ENCODE data around the gene MRNIP.

Gene MRNIP

DNA sequence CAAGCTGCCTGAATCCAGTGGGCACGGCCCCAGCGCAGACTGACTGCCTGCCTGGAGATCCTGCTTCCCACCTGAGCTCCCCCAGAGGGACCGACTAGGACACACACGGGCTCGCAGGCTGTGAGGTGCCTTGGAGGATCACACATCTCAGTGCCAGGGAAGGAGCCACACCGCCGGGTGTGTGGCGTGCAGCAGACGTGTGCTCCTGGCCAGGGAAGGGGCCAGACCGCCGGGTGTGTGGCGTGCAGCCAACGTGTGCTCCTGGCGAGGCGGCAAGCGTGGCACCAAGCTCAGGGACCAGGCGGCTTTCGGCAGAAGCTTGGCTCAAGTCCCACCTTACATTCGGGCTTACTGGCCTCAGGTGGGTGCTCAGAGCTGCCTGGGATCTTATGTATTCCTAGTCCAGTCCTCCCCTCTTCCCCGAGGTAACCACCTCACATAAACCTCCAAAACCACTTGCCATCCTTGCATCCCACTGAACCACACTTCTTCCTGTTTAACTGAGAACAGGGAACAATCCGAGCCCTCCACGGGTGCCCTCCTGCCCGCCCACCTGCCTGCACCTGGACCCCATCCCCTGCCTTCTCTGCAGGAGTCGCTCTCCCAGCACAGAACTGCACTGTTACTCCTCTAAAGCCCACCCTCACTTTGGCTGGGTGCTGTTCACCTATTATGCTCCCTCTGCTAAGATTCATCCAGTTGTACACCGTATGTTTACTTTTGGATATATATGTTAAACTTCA, 22.4 kb upstream of the MRNIP start:
- no peak overlapping the region for H3K4me3 ChIP-seq (ENCODE audit: control insufficient read depth, low read depth, low read length)
- DNase-seq (ENCODE audit: low read depth), result no peak
- TF ChIP-seq, protein P1, sequence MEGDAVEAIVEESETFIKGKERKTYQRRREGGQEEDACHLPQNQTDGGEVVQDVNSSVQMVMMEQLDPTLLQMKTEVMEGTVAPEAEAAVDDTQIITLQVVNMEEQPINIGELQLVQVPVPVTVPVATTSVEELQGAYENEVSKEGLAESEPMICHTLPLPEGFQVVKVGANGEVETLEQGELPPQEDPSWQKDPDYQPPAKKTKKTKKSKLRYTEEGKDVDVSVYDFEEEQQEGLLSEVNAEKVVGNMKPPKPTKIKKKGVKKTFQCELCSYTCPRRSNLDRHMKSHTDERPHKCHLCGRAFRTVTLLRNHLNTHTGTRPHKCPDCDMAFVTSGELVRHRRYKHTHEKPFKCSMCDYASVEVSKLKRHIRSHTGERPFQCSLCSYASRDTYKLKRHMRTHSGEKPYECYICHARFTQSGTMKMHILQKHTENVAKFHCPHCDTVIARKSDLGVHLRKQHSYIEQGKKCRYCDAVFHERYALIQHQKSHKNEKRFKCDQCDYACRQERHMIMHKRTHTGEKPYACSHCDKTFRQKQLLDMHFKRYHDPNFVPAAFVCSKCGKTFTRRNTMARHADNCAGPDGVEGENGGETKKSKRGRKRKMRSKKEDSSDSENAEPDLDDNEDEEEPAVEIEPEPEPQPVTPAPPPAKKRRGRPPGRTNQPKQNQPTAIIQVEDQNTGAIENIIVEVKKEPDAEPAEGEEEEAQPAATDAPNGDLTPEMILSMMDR (IDR thresholded peaks at IDR 0.05; ENCODE audit: control insufficient read depth, insufficient read depth, low read depth, low read length, missing control alignments), result no peak

DNA sequence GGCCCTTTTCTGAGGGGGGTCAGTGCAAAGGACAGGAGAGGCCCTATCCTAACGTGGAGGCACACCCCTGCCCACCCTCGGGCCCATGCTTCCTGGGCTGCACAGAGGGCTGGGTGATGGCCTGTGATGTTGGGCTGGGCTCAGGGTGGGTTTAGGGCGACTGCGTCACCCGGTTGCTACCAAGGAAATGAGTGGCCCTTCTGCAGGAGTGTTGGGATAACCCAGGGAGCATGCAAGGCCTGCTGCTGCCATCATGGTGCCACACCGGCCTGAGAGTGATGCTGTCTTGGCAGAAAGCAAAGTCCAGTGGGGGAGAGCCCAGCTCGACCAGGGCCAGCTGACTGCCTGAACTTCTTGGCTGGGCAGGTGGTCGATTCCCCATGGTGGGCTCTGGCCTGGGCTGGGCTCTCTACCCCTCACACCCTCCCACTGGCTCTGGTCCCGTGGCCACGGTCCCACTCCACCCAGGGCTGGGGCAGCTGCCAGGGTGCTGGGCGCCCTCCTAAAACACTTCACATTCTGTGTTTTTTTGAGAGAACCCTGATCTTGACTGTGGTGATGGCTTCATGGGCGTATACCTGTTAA, 21.5 kb upstream of the MRNIP start:
- no peak for DNase-seq (ENCODE audit: low read depth)
- no peak overlapping the region for H3K4me3 ChIP-seq (ENCODE audit: control insufficient read depth, low read depth, low read length)
- TF ChIP-seq, protein P1 (IDR thresholded peaks at IDR 0.05; ENCODE audit: control insufficient read depth, insufficient read depth, low read depth, low read length, missing control alignments), result no peak

DNA sequence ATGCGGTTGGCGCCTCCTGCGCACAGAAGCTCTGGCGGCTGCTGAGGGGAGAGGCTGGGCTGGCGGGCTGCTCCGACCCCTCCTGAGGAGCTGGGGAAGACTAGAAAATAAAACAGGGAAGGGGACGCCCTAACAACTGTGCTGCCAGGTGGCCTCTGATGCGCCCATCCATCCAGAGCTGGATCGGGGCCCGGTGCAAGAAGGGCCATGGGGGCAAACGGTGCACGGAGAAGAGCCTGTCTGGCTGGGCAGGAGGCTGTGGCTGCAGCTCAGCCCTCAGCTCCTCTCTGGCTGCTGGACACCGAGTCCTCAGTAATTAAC, 21.0 kb upstream of the MRNIP start:
- H3K4me3 ChIP-seq (ENCODE audit: control insufficient read depth, low read depth, low read length), result no peak overlapping the region
- TF ChIP-seq, protein P1 (IDR thresholded peaks at IDR 0.05; ENCODE audit: control insufficient read depth, insufficient read depth, low read depth, low read length, missing control alignments), result no peak
- DNase-seq (ENCODE audit: low read depth), result no peak

DNA sequence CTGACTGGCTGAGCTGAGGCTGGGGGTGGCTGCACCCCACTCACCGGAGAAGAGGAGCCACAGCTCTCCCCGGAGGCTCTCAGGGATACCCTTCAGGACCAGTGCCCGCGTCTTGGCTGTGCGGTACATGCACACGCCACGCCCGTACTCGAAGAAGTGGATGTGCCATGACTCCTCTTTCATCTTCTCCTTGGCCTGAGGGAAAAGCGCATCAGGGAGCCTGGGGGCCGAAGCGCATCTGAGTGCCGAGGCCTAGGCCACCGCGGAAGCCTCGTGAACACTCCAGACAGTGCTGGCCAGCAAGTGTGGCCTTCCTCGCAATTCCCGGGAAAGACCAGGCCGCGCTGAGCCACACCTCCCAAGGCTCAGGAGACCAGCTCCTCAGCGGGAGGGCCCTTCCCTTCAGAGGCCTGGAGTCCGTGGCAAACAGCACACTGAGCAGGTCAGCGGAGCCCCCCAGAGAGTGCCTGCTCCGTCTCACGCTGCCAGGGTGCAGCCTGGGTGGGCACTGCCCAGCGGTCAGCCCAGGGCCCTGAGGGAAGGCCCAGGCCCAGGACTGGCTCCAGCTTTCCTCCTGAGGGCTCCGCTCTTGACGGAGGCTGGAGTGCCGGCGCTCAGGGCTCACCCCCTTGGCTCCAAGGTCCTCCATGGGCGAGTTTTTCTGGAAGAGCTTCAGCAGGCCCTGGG, 20.5 kb upstream of the MRNIP start:
- TF ChIP-seq, protein P1 (IDR thresholded peaks at IDR 0.05; ENCODE audit: control insufficient read depth, insufficient read depth, low read depth, low read length, missing control alignments), result no peak
- H3K4me3 ChIP-seq (ENCODE audit: control insufficient read depth, low read depth, low read length), result no peak overlapping the region
- DNase-seq (ENCODE audit: low read depth), result no peak

DNA sequence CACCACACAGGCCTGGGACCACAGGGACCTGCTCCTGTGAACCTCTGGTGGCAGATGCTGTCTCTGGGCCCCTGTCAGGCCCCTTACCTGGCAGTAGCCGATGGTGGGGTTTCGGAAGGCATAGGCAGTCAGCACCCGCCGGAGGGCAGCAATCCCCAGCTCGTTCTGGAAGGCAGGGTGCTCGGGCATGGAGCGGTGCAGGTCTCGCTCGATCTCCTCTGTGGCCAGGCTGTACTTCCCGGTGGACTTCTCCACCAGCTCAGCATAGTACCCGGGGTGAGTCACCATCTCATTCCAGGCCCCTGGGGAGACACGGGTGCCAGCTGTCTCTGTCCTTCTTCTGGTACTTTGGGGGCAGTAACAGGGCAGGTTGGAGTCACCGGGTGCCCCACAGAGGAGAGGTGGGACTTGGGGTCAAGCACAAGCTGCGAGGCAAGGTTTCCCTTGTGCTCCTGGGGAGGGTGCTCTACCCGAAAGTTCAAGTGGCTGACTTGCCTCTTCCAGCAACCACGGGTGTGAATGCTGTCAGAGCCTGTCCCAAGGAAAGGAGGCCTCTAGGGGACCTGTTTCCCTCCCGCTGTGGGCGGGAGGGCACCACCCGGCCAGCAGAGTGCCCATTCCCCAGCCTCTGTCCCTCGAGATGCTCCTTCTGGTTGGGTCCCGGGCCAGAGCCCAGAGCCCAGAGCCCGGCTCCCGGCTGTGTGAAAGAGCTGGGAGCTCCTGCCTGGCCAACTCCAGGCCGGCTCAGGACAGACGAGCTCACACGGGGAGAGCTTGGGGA, 19.8 kb upstream of the MRNIP start:
- no peak for DNase-seq (ENCODE audit: low read depth)
- H3K4me3 ChIP-seq (ENCODE audit: control insufficient read depth, low read depth, low read length), result no peak overlapping the region
- TF ChIP-seq, protein P1 (IDR thresholded peaks at IDR 0.05; ENCODE audit: control insufficient read depth, insufficient read depth, low read depth, low read length, missing control alignments), result no peak

DNA sequence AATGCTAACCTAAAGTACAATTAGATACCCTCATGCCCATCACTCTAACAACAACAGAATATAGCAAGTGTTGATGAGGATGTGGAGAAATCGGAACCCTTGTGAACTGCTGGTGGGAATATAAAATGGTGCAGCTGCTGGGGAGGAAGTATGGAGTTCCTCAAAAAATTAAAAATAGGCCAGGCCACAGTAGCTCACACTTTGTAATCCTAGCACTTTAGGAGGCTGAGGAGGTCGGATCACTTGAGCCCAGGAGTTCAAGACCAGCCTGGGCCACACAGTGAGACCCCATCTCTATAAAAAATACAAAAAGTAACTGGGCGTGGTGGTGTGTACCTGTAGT, 18.0 kb upstream of the MRNIP start:
- no peak overlapping the region for H3K4me3 ChIP-seq (ENCODE audit: control insufficient read depth, low read depth, low read length)
- TF ChIP-seq, protein P1 (IDR thresholded peaks at IDR 0.05; ENCODE audit: control insufficient read depth, insufficient read depth, low read depth, low read length, missing control alignments), result no peak
- DNase-seq (ENCODE audit: low read depth), result no peak

All from AG09309 (cell line).